Kidney (tissue), 14 donors: ENCODE data around the gene MAD1L1. TPM values are rescaled to one million over a fixed set of nuclear protein-coding genes. Genes with fewer than 3 reads are reported as not detected.
A peak's percentile ranks its signal among the peaks of the same experiment; 100 is the strongest.

ENCODE experiments used
- DNase-seq, 5 donors: peaks; one replicate each; pipeline ENCODE4 v3.0.0-alpha.2; 2013 to 2020
- FAIRE-seq: peaks from 2 replicates; lab custom pipeline; 2012; peaks lifted over from hg19 to GRCh38; lab: Jason Lieb, UNC
- H3K27ac ChIP-seq, 2 donors: one replicate each; pipeline ENCODE4 v1.7.0; 2013; ENCODE audit warnings: low read depth in 2 of 2, low read length in 2 of 2, inconsistent platforms in 1 of 2
- H3K27me3 ChIP-seq: one replicate; pipeline ENCODE4 v1.7.1; 2013; ENCODE audit warnings: low read length, inconsistent platforms; ENCODE audit not compliant: control insufficient read depth, insufficient read depth
- H3K36me3 ChIP-seq, 3 donors: one replicate each; pipeline versions ENCODE4 v1.7.0 to v1.7.1; 2013; ENCODE audit warnings: low read length in 3 of 3, control low read depth in 1 of 3, inconsistent platforms in 1 of 3; ENCODE audit not compliant: insufficient read depth in 3 of 3, control insufficient read depth in 2 of 3
- H3K4me1 ChIP-seq, 3 donors: one replicate each; pipeline versions ENCODE4 v1.7.0 to v1.7.1; 2013; ENCODE audit warnings: low read length in 3 of 3, inconsistent platforms in 1 of 3, low read depth in 1 of 3; ENCODE audit not compliant: control insufficient read depth in 2 of 3, insufficient read depth in 2 of 3
- H3K4me3 ChIP-seq, 3 donors: one replicate each; pipeline versions ENCODE4 v1.7.0 to v1.8.1; 2013; ENCODE audit warnings: low read length in 3 of 3, control low read depth in 1 of 3, inconsistent platforms in 1 of 3
- H3K9ac ChIP-seq, 3 donors: one replicate each; pipeline versions ENCODE4 v1.7.0 to v1.7.1; 2013; ENCODE audit warnings: low read length in 3 of 3, control low read depth in 1 of 3, inconsistent platforms in 1 of 3
- H3K9me3 ChIP-seq, 3 donors: one replicate each; pipeline versions ENCODE4 v1.7.0 to v1.7.1; 2013; ENCODE audit warnings: low read length in 3 of 3, control low read depth in 1 of 3, inconsistent platforms in 1 of 3; ENCODE audit not compliant: control insufficient read depth in 2 of 3, insufficient read depth in 1 of 3
- intact Hi-C: fragments of 100-400 bp; cut with DNase I; formaldehyde crosslinking; loops from one replicate; pipeline ENCODE4 v1.11.1; 2022
- polyA plus RNA-seq: library from polyadenylated mRNA; stranded (reverse); fragments of 350-450 nt; fragmentation: Illumina TruSeq; extraction: RNeasy Lipid Tissue Mini Kit (QIAGEN cat#74804); gene quantifications from one replicate; pipeline ENCODE4 v1.2.3, GENCODE V29; 2014; ENCODE audit warnings: low read depth, low replicate concordance; ENCODE audit not compliant: insufficient read depth
- total RNA-seq: library from RNA; stranded (reverse); fragmentation: NEBNext Ultra II Directional; extraction: Animal tissue kit (Norgen Biotek cat#: 25700); gene quantifications from one replicate; pipeline ENCODE4 v1.2.1, GENCODE V29; 2021
- TF ChIP-seq, protein P1 (sequence below): IDR thresholded peaks from 3 replicates; pipeline ENCODE4 v1.5.1; 2012; ENCODE audit warnings: mild to moderate bottlenecking, moderate library complexity, borderline replicate concordance; ENCODE audit not compliant: insufficient read depth; ENCODE audit errors: extremely low read depth
- donor health status: control.
- donor health status: control.
- donor health status: control.
- donor health status: control.
- donor health status: control.
- donor health status: DM: yes; HTN: yes; CAD: no.
- donor health status: Normal renal cell carcinoma (clear cell type).

The MAD1L1 gene
- total and polyA plus RNA-seq, 2 donors from 2014 or later, result 33.2 to 45.2 TPM

DNA sequence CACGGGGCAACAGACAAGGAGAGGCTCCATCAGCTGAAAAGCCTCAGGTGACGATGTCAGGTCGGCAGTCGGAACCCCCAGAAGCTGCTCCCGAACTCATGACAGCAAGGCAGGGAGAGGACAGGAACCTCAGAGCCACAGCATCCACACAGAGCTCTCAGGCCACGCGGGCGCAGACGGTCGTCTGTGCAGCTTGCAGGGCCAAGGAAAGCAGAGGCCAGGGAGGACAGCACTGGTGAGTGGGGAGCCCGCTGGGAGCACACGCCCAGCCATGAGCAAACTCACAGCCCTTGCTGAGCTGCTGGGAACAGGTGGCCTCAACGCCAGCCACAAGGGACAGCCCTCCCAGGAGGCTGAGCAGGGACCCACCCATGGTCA is 138.9 kb downstream of the MAD1L1 start:
- no peak overlapping the region for H3K27ac ChIP-seq
- FAIRE-seq (no peak), DNase-seq (no peak)
- H3K4me1 ChIP-seq, result no peaks in the 10 kb centered on the region
- no peaks in the 10 kb centered on the region for H3K27me3 ChIP-seq
- no peaks in the 10 kb centered on the region for H3K9me3 ChIP-seq
- no peak overlapping the region for H3K4me3 ChIP-seq
- intact Hi-C loops, result no loop called here
- H3K36me3 ChIP-seq, result no peaks in the 10 kb centered on the region
- H3K9ac ChIP-seq, result no peak overlapping the region
- TF ChIP-seq, protein P1, sequence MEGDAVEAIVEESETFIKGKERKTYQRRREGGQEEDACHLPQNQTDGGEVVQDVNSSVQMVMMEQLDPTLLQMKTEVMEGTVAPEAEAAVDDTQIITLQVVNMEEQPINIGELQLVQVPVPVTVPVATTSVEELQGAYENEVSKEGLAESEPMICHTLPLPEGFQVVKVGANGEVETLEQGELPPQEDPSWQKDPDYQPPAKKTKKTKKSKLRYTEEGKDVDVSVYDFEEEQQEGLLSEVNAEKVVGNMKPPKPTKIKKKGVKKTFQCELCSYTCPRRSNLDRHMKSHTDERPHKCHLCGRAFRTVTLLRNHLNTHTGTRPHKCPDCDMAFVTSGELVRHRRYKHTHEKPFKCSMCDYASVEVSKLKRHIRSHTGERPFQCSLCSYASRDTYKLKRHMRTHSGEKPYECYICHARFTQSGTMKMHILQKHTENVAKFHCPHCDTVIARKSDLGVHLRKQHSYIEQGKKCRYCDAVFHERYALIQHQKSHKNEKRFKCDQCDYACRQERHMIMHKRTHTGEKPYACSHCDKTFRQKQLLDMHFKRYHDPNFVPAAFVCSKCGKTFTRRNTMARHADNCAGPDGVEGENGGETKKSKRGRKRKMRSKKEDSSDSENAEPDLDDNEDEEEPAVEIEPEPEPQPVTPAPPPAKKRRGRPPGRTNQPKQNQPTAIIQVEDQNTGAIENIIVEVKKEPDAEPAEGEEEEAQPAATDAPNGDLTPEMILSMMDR, result no peak

DNA sequence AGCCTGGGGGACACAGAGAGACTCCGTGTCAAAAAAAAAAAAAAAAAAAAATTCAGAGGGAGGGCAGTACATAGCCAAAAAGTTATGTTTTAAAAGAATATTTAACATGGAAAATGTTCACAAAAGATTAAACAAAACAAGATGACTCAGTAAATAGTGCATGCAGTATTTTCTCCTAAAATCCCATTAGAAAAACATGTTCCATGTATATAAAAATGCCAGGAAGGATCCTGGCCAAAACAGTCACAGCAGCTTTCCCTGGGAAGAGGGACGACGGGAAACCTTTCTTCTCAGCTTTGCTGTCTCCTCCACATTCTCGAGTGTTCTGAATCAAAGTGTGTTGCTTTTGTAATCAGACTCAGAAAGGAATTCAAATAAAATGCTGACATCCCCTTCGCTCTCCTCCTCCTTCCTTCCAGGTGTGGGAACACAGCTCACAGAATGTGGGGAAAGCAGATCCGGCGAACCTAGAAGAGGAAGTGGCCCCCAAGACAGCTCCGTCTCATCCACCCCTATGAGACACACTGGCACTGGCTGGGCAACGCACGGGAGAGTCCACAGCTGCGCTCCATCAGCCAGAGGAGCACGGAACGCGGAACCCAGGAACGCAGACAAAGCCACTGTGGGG is 139.4 kb downstream of the MAD1L1 start:
- H3K27me3 ChIP-seq, result no peaks in the 10 kb centered on the region
- H3K4me1 ChIP-seq, result no peaks in the 10 kb centered on the region
- H3K9me3 ChIP-seq, result no peaks in the 10 kb centered on the region
- intact Hi-C loops, result no loop called here
- peak in 1 of 5 donors; percentile 69 for DNase-seq
- no peak for FAIRE-seq
- H3K4me3 ChIP-seq, result no peak overlapping the region
- TF ChIP-seq, protein P1, result no peak
- no peaks in the 10 kb centered on the region for H3K36me3 ChIP-seq
- no peak overlapping the region for H3K9ac ChIP-seq
- no peak overlapping the region for H3K27ac ChIP-seq

DNA sequence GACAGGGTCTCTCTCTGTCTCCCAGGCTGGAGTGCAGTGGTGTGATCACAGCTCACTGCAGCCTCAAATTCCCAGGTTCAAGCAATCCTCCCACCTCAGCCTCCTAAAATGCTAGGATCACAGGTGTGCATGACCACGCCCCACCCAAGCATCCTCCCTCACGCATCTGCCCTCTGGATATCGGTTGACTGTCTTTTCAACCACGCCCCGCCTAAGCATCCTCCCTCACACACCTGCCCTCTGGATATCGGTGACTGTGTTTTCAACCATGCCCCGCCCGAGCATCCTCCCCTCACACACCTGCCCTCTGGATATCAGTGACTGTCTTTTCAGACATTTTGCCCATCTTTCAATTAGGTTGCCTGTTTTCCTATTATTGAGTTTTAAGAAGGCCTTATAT is 140.5 kb downstream of the MAD1L1 start:
- Histone ChIP-seq H3K9ac (no peak overlapping the region), H3K4me3 (no peak overlapping the region), H3K36me3 (no peaks in the 10 kb centered on the region), H3K4me1 (no peaks in the 10 kb centered on the region), H3K27me3 (no peaks in the 10 kb centered on the region), H3K27ac (no peak overlapping the region), H3K9me3 (no peaks in the 10 kb centered on the region)
- TF ChIP-seq, protein P1, result no peak
- intact Hi-C loops, result no loop called here
- DNase-seq, result no peak
- FAIRE-seq, result no peak
